Mammary epithelial cell (primary cell): ENCODE data around the gene PTGDS.

Experiments used
- EZH2 ChIP-seq: IDR thresholded peaks from 2 replicates; pipeline ENCODE4 v1.6.1; 2012; ENCODE audit warnings: low read length, inconsistent platforms, borderline replicate concordance
- TF ChIP-seq, protein P1 (sequence below), 2 donors: IDR thresholded peaks in 1 of 2; conservative IDR thresholded peaks in 1 of 2; 2 replicates each; pipeline ENCODE4 v1.5.1; 2011 to 2012; ENCODE audit warnings: inconsistent platforms in 2 of 2, low read length in 2 of 2, mild to moderate bottlenecking in 2 of 2, control low read depth in 1 of 2, low read depth in 1 of 2; ENCODE audit not compliant: insufficient read depth in 1 of 2; ENCODE audit errors: extremely low read depth in 1 of 2

DNA sequence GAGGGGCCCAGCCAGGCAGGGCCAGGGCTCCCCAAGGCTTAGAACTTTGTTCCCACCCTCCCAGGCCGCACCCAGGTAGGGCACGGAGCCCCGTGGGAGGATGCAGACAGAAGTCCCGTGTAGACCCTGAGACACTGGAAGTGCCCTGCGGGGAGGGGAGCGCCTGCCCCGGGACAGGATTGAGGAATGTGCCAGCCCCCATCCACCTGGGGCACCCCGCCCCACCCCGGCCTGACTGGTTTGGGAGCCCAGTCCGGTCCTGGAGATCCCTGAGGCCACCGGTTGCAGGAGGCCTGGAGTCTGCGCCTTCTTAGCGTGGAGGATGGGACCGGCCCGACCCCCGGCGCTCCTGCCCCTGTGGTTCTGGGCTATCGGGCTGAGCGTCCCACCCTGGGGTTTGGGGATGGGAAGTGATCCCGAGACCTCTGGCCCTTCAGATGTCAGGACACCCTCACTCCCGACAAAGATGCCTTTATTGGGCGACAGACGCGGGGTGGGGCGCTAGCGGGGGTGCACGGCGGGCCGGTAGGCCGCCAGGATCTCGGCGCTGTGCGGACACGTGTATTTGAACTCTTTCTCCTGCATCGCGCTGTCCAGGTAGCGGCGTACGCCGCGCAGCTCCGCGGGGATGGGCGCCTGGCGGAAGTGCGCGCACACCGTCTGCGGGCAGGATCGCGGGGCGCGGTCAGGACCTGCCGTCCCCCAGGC lies 17.0 kb downstream of the PTGDS start:
- TF ChIP-seq, protein P1, sequence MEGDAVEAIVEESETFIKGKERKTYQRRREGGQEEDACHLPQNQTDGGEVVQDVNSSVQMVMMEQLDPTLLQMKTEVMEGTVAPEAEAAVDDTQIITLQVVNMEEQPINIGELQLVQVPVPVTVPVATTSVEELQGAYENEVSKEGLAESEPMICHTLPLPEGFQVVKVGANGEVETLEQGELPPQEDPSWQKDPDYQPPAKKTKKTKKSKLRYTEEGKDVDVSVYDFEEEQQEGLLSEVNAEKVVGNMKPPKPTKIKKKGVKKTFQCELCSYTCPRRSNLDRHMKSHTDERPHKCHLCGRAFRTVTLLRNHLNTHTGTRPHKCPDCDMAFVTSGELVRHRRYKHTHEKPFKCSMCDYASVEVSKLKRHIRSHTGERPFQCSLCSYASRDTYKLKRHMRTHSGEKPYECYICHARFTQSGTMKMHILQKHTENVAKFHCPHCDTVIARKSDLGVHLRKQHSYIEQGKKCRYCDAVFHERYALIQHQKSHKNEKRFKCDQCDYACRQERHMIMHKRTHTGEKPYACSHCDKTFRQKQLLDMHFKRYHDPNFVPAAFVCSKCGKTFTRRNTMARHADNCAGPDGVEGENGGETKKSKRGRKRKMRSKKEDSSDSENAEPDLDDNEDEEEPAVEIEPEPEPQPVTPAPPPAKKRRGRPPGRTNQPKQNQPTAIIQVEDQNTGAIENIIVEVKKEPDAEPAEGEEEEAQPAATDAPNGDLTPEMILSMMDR (conservative IDR thresholded peaks at IDR 0.05 in 1 of 2, IDR thresholded peaks at IDR 0.05 in 1 of 2; ENCODE audit: extremely low read depth in 1 of 2, insufficient read depth in 1 of 2, low read depth in 1 of 2, low read length in 2 of 2), result no peak
- no peak for TF ChIP-seq EZH2
